ENCODE data around the gene PRKCD. TPM values are rescaled to one million over a fixed set of nuclear protein-coding genes. Genes with fewer than 3 reads are reported as not detected.

The PRKCD gene
- polyA plus RNA-seq, 1 experiment: 13.7 TPM

DNA sequence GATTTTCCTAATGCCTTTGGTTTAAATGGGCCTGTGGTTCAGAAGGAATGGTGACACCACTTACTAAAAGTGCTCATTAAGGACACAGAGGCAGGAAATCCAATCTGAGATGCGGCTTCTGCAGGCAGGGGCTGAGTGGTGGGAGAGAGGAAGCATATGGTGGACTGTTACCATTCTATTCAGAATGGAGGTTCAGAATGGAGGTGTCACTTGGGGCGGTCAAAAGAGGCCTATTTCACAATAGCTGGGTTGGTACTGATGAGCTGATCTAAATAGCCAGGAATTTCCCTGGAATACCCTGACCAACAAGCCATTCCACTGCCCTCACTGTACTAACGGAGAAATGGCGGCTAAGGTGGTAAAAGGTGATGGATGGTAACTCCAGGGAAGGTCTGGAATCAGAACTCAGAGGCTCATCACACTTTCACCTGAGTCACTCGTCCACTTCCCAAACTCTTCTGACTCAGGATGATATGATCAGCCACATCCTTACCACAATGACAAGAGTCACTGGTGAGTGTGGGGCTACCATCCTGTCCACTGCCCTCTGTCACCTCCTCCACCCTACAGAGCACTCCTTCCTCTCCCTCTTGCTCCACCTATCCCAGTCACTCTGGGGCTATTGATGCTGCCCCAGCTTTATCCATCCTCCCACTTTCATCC lies 46.5 kb upstream of the PRKCD start:
- TF ChIP-seq, protein P1, sequence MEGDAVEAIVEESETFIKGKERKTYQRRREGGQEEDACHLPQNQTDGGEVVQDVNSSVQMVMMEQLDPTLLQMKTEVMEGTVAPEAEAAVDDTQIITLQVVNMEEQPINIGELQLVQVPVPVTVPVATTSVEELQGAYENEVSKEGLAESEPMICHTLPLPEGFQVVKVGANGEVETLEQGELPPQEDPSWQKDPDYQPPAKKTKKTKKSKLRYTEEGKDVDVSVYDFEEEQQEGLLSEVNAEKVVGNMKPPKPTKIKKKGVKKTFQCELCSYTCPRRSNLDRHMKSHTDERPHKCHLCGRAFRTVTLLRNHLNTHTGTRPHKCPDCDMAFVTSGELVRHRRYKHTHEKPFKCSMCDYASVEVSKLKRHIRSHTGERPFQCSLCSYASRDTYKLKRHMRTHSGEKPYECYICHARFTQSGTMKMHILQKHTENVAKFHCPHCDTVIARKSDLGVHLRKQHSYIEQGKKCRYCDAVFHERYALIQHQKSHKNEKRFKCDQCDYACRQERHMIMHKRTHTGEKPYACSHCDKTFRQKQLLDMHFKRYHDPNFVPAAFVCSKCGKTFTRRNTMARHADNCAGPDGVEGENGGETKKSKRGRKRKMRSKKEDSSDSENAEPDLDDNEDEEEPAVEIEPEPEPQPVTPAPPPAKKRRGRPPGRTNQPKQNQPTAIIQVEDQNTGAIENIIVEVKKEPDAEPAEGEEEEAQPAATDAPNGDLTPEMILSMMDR (IDR thresholded peaks at IDR 0.05; ENCODE audit: low read depth, low read length): no peak
- Histone ChIP-seq H3K9me3 (ENCODE audit: control insufficient read depth, insufficient read depth, low read length) (no peaks in the 10 kb centered on the region), H3K27me3 (ENCODE audit: control insufficient read depth, insufficient read depth, low read length) (no peaks in the 10 kb centered on the region), H3K4me3 (ENCODE audit: low read depth, low read length) (no peak overlapping the region), H3K27ac (ENCODE audit: low read depth, low read length) (no peak overlapping the region)
- no peak for DNase-seq (ENCODE audit: low read depth, low spot score)
- CTCF ChIA-PET: interaction anchor here (0.6 to 3.3 kb wide), 34 partner anchors 8 to 596 kb away, joined by 3 to 97 read pairs (median 4); partner anchors contain the start of gene RFT1
- POLR2A ChIA-PET: interaction anchor here (1.0 to 1.4 kb wide), 2 partner anchors 81 to 84 kb away, joined by 3 read pairs; no protein-coding TSS in a partner anchor

DNA sequence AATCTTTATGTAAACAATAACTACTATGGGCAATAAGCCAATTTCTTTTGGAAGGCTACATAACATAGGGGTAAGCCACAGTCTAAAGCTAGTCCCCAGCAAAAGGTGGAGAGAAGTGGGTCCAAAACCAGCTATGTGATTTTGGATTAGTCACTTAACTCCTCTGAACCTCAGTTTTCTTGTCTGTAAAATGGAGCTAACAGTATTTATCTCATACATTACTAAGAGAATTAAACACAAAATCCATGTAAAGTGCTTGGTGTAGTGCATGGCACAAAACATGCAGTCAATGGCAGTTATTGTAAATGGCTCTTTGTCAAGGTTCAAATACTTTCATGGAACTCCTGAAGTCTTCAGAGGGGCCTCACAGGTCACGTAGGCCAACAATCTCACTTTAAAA lies 44.1 kb upstream of the PRKCD start:
- CTCF ChIA-PET: interaction anchor here (0.7 to 3.3 kb wide), 3 partner anchors 17 to 538 kb away, joined by 4 to 97 read pairs (median 6); no protein-coding TSS in a partner anchor
- DNase-seq (ENCODE audit: low read depth, low spot score): no peak

DNA sequence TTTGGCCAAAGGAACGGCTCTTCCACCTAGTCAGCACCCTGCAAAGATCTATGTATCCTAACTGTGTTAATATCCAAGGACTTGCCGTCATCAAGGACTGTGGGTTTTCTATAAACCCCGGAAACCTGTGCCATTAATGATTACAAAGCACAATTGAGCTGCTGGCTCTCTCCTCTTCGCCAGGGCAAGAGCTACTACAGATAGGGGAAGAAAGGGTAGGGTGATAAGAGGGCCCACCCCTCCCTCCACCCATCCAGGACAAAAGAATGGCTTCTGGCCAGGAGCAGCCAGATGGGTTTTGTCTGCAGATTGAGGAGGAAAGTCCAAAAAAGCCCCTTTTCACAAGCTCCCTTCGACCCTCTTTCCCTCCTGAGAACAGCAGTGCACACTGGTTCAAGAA lies 40.7 kb upstream of the PRKCD start:
- Histone ChIP-seq H3K27me3 (ENCODE audit: control insufficient read depth, insufficient read depth, low read length) (no peaks in the 10 kb centered on the region), H3K4me3 (ENCODE audit: low read depth, low read length) (no peak overlapping the region), H3K9me3 (ENCODE audit: control insufficient read depth, insufficient read depth, low read length) (no peaks in the 10 kb centered on the region), H3K27ac (ENCODE audit: low read depth, low read length) (no peak overlapping the region)
- TF ChIP-seq, protein P1 (IDR thresholded peaks at IDR 0.05; ENCODE audit: low read depth, low read length): no peak
- ChIA-PET POLR2A (no interaction called here), CTCF (interaction anchor here (1.1 to 1.5 kb wide), 2 partner anchors 10 to 76 kb away, joined by 3 to 10 read pairs; no protein-coding TSS in a partner anchor)
- no peak for DNase-seq (ENCODE audit: low read depth, low spot score)

More for the DNA sequence above, 44.1 kb upstream of the PRKCD start:
- no peaks in the 10 kb centered on the region for H3K9me3 ChIP-seq (ENCODE audit: control insufficient read depth, insufficient read depth, low read length)
- H3K27ac ChIP-seq (ENCODE audit: low read depth, low read length): no peak overlapping the region
- no peaks in the 10 kb centered on the region for H3K27me3 ChIP-seq (ENCODE audit: control insufficient read depth, insufficient read depth, low read length)
- POLR2A ChIA-PET: no interaction called here
- TF ChIP-seq, protein P1 (IDR thresholded peaks at IDR 0.05; ENCODE audit: low read depth, low read length): no peak
- no peak overlapping the region for H3K4me3 ChIP-seq (ENCODE audit: low read depth, low read length)

DNA sequence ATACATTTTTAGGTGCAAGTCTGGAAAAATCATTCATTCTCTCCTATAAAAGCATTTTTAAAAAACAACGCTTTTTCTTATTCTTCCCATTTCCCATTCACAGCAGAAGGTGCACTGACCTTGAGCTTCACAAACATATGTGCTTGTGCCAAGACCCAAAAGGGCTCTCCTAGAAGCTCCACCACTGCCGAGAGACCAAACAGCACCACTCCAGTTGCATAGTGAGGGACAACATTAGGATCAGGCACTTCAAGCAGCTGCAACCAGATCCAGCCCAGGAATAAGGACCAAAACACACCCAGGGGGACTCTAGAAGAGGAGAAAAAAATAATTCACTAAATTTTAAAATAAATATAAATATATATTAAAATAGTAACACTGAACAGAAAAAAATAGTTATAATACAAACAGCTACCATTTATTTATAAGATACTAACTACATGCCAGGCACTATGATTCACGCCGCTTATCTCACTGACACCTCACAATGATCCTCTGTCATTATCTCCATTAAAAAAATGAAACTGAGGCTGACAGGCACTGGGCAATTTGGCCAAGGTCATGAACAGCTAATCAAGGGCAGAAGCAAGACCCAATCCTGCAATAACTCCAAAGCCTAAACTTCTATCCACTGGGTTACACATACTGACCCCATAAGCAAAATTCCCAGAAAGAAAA lies 38.6 kb upstream of the PRKCD start:
- POLR2A ChIA-PET: interaction anchor here (0.5 kb wide), 1 partner anchor 55 kb away, joined by 4 read pairs; no protein-coding TSS in a partner anchor
- no peaks in the 10 kb centered on the region for H3K9me3 ChIP-seq (ENCODE audit: control insufficient read depth, insufficient read depth, low read length)
- H3K27me3 ChIP-seq (ENCODE audit: control insufficient read depth, insufficient read depth, low read length): no peaks in the 10 kb centered on the region
- CTCF ChIA-PET: interaction anchor here (0.9 to 2.0 kb wide), 3 partner anchors 8 to 12 kb away, joined by 3 to 14 read pairs (median 8); no protein-coding TSS in a partner anchor
- DNase-seq (ENCODE audit: low read depth, low spot score): no peak
- no peak overlapping the region for H3K27ac ChIP-seq (ENCODE audit: low read depth, low read length)
- no peak overlapping the region for H3K4me3 ChIP-seq (ENCODE audit: low read depth, low read length)
- TF ChIP-seq, protein P1 (IDR thresholded peaks at IDR 0.05; ENCODE audit: low read depth, low read length): no peak

DNA sequence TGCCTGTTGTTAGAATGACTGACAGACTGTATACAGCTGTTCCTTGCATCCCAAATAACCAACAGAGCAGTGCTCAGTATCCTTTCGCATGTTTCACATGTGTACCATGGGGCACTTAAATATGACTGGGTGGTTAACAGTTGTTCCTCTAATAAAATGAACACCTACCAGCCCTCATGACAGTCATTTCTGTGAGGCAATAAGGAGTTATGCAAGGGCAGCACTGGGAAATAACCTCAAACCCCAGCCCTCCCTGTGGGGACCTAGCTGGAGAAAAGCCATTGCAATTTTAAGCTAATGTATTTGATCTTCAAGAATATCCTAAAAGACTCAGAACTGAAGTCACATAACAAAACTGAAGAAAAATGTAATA lies 38.1 kb upstream of the PRKCD start:
- ChIA-PET POLR2A (no interaction called here), CTCF (interaction anchor here (0.9 to 2.0 kb wide), 3 partner anchors 9 to 13 kb away, joined by 3 to 14 read pairs (median 8); no protein-coding TSS in a partner anchor)
- Histone ChIP-seq H3K4me3 (ENCODE audit: low read depth, low read length) (no peak overlapping the region), H3K27ac (ENCODE audit: low read depth, low read length) (no peak overlapping the region), H3K9me3 (ENCODE audit: control insufficient read depth, insufficient read depth, low read length) (no peaks in the 10 kb centered on the region), H3K27me3 (ENCODE audit: control insufficient read depth, insufficient read depth, low read length) (no peaks in the 10 kb centered on the region)
- no peak for DNase-seq (ENCODE audit: low read depth, low spot score)
- TF ChIP-seq, protein P1 (IDR thresholded peaks at IDR 0.05; ENCODE audit: low read depth, low read length): no peak

Data from AG04450 (cell line).